SHP77 (cell line): Measurements from ENCODE around the gene STH.

Experiments used
- DNase-seq, 2 experiments: peaks; one replicate each; lab custom pipeline; 2025; lab: John Stamatoyannopoulos, UW

STH gene

DNA sequence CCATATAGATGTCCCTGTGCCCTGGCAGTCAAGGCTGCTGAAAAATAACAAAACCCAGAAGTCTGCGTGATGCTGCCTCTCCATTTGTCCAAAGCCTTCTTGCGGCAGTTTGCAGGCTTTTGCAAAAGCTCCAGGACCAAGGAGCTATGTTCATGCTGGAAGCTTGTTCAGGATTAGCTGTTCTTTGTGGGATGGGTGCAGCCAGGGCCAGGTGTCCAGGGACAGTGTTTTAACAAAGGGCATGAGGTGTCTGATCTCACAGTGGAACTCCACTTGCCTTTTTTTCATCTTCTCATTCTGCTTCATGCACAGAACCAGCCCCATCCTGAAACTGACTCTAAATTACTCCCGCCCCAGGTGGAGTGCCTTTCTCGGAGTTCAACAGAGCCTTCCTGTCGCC is 31.7 kb upstream of the STH start:
- no peak for DNase-seq

DNA sequence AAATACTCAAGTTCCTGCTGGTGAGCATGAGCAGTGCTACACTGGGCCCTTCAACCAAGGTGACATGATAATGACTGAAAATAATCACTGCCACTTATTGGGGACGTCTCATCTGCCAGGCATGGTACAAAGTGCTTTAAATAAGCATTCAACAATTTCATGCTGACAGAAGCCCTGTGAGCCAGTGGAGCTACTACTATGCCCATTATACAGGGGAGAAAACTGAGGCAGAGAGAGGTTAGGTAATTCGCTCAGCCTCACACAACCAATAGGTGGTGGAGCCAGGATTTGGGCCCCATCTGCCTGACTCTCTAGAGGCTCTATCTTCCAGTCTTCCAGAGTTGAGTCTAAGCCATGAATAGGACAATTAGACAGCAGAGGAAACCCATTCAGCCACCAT is 30.3 kb upstream of the STH start:
- DNase-seq = no peak

GRCh38 chr17:45969726-45970125 is 29.3 kb upstream of the STH start:
- no peak for DNase-seq

DNA sequence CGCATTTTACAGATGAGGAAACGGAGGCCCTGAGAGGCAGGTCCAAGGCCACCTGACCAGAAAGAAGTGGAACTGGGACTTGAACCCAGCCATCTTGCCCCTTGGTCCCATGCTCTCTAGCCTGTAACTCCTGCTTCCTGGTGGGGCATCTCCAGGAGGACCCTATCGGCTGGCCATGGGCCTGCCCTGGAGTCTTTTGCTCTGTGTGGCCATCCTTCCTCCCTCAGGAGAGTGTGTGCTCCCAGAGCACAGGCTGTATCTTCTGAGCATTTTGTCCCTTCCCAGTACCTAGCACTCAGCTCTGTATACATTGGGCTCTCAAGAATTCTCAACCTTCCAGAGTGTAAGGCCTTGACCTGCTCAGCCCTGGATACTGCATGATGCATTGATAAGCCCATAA is 28.4 kb upstream of the STH start:
- DNase-seq = no peak

DNA sequence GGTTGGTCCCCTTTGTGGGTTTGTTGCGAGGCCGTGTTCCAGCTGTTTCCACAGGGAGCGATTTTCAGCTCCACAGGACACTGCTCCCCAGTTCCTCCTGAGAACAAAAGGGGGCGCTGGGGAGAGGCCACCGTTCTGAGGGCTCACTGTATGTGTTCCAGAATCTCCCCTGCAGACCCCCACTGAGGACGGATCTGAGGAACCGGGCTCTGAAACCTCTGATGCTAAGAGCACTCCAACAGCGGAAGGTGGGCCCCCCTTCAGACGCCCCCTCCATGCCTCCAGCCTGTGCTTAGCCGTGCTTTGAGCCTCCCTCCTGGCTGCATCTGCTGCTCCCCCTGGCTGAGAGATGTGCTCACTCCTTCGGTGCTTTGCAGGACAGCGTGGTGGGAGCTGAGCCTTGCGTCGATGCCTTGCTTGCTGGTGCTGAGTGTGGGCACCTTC is 27.3 kb upstream of the STH start:
- no peak for DNase-seq

DNA sequence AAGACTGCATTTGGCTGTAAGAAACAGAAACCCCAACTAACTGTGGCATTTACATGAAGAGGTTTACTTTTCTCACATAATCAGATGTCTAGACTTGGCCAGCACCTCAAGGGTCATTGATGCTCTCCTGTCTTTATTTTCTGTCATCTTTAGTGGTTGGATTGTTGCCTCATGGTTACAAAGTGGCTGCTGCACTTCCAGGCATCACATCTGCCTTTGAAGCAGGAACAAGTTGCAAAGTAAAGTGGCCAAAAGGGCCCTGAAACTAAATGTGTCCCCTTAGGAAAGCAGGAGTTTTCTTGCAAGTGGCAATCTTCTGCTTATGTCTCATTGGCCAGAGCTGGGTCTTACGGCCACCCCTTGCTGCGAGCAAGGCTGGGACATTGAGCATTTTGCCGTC is 26.5 kb upstream of the STH start:
- DNase-seq = no peak

DNA sequence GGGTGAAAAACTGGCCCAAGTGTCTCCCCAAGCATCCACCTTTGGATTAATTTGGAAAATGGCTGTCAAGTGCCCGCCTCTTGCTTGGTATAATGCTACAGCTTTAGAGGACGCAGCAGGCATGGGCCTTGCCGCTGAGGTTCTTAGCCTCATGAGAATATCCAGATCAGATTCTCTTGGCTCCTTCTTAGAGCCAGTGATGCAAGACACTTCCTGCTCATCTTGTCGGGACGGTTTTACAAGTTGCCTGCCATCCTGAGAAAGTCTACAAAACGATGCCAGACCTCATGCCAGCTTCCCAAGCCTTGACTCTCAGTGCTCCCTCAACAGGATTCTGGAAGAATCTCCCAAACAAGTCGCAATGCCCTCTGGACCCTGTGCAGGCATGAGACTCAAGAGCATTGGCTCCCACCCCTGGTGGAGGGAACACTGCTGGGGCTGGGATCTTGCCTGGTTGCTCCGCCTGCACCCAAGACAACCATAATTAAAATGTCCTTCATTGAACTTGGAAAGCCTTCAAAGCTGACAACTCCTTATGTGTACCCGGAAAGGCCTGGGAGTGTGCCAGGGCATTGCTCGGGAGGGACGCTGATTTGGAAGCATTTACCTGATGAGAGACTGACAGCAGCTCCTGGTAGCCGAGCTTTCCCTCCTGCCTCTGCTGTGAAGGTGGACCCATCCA is 25.8 kb upstream of the STH start:
- no peak for DNase-seq

- no peak for DNase-seq
Measured at GRCh38 chr17:45973946-45974859, 24.8 kb upstream of the STH start.

GRCh38 chr17:45974916-45975630 is 24.0 kb upstream of the STH start:
- no peak for DNase-seq

GRCh38 chr17:45975640-45976295 is 23.3 kb upstream of the STH start:
- DNase-seq = no peak

GRCh38 chr17:45976391-45976754 is 22.7 kb upstream of the STH start:
- DNase-seq = no peak

- DNase-seq = no peak
Measured at GRCh38 chr17:45976755-45977505, 22.1 kb upstream of the STH start.

GRCh38 chr17:45977506-45977824 is 21.6 kb upstream of the STH start:
- no peak for DNase-seq

- no peak for DNase-seq
Measured at GRCh38 chr17:45977976-45978626, 20.9 kb upstream of the STH start.

GRCh38 chr17:45979137-45979536 is 19.9 kb upstream of the STH start:
- DNase-seq = no peak

DNA sequence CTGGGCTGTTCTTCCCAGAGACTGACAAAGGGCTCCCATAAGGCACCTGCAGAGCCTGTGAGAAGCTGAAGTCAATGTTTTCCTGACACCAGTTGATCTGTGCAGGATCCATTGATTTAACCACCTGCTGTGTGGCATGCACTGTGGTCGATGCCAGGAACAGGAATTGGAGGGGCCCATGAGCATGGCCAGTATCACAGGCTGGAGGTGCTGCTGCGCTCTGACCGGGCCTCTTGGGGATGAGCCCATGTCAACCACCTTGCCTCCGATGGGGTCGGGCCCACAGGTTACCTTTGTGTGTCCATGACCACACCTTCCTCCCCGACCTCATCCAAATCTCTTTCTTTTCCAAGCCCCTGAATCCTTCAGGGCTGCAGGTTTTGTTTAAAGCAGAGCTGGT is 18.2 kb upstream of the STH start:
- no peak for DNase-seq

DNA sequence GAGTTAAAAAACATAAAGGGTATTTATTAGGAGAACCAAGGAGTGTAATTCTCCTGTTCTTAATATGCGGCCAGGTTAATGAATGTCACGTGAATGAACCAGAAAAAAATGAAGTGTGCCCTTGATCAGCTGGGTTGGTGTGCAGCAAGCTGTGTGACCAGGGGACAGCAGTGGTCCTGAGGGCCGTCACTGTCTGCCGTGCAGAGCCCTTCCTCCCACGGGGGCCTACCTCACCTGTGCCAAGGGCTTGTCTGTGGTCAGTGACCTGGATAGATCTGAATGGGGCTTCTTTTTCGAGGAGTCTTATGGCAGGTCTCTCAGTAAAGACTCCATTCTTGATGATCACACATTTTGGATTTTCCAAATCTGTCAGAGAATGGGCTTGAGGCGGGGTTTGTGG is 17.7 kb upstream of the STH start:
- no peak for DNase-seq

DNA sequence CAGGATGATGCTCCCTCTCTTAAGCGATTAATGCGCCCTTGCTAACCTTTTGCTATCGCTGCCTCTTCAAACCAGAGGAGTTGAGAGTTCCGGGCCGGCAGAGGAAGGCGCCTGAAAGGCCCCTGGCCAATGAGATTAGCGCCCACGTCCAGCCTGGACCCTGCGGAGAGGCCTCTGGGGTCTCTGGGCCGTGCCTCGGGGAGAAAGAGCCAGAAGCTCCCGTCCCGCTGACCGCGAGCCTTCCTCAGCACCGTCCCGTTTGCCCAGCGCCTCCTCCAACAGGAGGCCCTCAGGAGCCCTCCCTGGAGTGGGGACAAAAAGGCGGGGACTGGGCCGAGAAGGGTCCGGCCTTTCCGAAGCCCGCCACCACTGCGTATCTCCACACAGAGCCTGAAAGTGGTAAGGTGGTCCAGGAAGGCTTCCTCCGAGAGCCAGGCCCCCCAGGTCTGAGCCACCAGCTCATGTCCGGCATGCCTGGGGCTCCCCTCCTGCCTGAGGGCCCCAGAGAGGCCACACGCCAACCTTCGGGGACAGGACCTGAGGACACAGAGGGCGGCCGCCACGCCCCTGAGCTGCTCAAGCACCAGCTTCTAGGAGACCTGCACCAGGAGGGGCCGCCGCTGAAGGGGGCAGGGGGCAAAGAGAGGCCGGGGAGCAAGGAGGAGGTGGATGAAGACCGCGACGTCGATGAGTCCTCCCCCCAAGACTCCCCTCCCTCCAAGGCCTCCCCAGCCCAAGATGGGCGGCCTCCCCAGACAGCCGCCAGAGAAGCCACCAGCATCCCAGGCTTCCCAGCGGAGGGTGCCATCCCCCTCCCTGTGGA is 16.0 kb upstream of the STH start:
- DNase-seq = no peak

GRCh38 chr17:45983614-45984310 is 15.3 kb upstream of the STH start:
- DNase-seq = no peak

- DNase-seq = no peak
Measured at GRCh38 chr17:45984368-45984767, 14.7 kb upstream of the STH start.
